RKO (cell line): Measurements from ENCODE around the gene RTP5.

ENCODE experiments used
- DNase-seq: peaks from one replicate; pipeline ENCODE4 v3.0.0-alpha.2; 2016; ENCODE audit warnings: low spot score

The RTP5 gene

DNA sequence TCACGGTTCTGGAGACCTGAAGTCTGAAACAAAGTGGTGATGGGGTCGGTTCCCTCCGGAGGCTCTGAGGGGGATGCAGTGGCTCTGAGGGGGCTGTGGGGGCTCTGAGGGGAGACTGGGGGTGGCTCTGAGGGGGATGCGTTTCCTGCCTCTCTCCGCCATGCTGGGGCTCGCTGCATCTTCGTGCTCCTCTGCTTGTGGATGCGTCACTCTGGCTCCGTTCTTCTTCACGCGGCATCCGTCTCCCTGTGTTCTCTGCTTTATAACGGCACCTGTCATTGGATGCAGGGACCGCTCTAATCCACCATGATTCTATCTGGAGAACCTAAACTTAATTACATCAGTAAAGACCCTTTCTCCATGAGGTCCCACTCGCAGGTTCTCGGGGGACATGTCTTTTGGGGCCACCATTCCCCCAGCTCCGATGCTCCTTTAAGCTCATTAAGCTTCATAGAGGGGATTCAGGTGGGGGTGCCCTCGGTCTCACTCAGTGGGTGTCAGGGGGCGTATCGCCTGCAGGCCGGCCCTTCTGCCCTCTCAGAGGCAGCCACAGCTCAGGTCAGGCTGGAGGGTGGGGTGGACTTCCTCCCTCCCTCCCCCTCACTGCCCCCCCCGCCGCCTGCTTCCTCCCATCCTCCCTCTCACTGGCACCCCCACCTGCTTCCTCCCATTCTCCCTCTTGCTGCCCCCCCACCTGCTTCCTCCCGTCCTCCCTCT lies 18.4 kb downstream of the RTP5 start:
- DNase-seq = no peak

DNA sequence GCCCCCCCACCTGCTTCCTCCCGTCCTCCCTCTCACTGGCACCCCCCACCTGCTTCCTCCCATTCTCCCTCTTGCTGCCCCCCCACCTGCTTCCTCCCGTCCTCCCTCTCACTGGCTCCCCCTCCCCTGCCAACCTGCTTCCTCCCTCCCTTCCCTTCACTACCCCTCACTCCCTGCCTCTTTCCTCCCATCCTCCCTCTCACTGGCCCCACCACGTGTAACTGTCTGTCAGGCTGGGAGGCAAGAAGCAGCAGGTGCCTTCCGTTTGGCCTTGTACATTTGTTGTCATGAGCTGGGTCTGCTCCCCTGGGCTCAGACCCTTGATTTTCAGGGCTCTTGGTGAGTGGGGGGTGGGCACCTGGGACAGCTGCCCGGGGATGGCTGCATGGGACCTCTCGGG lies 19.1 kb downstream of the RTP5 start:
- no peak for DNase-seq

DNA sequence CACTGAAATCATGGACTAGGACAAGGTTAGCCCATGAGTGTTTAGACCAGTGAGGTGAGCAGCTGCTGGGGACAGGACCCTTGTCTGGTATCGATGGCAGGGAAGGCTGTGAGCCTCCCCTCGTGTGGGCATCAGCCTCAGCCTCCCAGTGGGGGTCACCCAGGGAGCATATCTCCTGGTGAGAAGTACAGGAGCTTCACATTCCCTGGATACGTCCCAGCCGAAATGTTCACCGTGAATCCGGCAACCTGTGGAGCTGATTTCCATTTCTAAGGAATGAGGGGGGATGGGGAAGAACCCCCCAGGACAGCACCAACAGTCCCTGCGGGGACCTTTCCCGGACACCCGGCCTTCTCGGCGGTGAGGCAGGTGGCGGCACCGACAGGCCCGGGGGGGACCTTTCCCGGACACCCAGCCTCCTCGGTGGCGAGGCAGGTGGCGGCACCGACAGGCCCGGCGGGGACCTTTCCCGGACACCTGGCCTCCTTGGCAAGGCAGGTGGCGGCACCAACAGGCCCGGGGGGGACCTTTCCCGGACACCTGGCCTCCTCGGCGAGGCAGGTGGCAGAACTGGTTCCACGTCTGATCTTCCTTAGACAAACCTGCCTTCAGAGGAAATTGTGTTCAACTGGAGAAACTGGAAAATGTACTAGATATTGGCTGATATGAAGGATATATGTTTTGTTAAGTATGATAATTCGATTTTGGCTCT lies 21.2 kb downstream of the RTP5 start:
- DNase-seq = no peak

DNA sequence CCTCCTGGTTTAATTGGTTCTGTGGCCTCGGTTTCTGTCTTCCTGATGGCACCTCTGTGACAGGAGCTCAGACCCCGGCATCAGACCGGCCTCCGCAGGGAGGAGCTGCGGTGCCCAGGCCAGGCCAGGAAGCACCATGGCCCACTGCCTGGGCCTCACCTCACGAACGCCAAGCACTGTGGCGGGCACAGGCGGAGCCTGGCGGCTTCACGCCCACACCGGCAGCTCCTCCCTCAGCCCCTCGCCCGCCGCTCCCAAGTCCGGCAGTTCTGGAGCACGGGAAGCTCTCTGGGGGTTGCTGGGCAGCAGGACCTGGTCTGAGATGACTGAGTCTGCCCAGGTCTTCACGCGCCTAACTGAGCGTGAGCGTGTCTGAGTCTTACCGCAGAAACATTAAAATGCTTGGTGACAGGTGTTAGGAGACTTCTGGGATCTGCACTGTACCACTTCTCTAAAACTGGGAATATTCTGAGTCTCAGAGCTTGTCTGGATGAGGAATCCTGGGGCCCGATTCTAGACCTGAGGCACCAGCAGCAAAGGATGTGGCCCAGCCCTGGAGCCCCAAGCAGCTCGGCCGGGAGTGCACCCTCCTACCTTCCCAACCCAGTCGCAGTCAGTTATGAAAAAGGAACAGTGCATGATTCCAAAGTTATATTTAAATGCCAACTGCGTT lies 21.9 kb downstream of the RTP5 start:
- DNase-seq = no peak

DNA sequence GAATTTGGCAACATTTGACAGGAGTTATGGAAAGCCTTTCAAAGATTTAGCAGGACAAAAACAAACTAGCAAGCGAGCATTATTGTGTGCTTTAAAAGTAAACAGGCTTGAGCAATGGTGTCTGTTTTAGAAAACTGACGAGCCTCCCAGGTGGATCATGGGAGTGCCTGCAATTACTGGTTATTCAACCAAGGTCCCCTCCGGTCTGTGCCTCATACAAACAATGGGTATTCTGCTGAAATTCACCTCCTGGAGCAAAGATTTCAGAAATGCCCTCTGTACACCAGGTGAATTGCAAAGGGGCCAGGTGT lies 22.4 kb downstream of the RTP5 start:
- DNase-seq = no peak

DNA sequence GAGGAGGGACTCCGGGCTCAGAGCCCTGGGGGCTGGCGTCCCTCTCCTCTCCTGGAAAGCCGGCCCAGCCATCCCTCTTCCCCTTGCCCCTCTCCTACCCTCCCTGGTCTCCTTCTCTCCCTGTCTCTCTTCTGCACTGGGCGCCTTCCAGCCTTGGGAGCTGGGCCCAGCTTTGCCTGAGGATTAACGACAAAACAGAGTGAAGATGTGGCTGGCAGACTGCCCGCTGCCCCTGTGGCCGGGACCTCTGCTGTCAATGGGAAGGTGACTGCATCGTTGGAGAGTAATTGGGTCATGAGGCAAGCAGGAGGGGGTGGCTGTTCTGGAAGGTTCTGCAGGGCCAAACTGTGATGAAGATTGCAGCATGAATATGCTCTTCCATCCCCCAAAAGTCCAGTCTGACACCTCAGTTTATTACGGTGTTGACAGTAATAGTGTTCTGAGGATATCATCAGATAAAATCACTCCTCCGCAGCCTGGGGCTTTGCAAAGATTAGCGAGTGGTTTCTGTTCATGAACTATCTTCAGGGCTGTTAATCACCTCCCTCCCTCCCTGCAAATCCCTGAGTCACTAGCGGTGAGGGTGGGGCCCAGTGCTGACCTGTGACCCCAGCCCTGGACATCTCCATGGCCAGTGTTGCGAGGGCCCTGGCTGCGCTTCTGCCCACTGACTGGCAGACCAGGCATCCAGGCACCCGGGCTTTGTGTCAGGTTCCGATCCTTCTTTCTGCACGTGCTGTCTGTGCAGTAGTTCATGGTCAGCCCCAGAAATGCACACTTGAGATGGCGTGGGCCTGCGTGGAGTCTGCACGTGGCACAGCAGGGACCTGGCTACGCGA lies 23.0 kb downstream of the RTP5 start:
- DNase-seq = no peak

DNA sequence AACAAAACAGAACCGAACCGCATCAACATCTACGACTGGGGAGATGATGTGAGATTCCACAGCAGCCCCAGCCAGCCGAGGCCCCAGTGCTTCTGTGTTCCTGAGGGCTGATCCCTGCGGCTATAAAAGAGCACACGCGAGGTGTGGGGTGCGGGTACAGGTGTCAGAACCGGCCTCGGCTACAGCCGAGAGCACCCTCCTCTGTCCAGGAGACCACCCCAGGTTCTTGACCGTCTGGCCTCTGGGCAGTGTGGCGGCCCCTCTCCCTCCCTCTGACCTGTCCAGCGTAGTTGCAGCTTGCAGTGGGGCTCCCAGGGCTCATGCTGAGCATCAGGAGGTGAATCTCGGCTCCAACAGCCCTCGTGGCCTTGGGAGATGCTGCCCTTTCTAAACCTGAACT lies 23.7 kb downstream of the RTP5 start:
- no peak for DNase-seq

DNA sequence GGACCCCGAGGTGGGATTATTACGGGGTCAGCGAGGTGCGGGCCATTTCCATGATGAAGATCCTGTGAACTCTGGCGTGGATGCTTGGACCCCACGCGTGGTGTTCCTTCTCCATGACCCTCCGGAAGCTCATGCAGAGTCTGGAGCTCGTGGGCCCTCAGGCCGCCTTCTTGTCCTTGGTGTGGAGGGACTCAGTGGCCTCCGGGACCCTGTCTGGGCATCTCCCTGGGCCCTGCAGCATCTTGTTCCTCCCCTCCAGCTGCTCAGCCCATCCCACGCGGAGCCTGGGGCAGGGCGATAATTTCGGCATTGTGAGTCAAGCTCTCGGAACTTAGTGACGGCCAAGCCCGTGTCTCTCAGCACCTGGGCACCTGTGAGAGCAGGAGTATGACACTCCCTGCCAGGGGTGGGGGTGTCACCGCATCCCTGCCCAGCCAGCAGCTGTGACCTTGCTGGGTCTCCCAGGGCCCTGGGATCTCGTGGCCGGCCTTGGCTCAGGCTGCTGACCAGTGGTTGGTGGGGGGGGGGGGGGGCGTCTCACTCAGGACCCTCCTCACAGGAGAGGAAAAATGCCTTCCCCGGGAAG lies 24.6 kb downstream of the RTP5 start:
- DNase-seq = no peak

DNA sequence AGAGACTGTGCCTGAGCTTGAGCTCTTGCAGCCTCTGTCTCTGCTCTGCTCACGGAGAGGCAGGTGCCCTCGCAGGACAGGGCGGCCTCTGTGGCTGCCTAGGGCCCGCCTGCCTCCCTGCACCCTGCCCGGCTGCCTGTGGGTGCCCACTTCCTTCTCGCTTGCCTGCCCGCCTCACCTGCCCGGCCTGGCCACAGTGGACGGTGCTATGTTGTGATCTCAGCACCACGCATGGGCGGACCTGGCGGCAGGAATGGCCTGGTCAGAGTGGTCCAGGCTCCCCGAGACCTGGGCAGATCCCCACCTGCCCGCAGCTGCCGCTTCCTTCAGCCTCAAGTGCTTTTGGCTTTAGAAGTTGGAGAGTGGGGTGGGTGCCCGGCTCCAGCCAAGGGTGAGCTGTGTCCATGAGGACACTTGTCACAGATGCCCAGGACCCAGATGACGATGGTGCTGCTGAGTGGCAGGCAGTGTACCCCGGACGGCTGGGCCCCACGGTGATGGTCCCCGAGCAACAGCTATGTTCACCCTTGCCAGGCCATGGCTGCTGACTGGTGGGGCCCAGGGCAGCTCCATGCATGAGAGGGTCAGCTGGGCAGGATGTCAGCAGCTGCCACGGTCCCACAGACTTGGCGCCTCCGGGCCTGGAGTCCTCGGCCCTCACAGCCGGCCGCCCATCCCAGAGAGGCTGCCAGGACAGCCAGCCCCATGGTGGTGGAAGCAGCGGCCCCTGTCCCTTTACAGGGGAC lies 25.3 kb downstream of the RTP5 start:
- DNase-seq = no peak

DNA sequence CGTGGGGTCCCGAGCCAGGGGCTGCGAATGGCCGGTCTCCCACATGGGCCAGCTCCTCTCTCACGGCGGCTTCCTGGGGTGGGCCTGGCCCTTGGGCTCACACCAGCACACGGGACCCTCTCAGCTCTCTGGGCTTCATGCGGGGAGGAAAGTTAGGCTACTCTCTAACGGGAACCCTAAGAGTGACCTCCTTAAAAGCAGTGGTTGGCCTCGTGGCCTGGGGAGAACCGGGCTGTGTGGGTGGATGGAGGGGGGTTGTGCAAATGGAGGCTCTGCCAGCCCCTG lies 25.8 kb downstream of the RTP5 start:
- no peak for DNase-seq

DNA sequence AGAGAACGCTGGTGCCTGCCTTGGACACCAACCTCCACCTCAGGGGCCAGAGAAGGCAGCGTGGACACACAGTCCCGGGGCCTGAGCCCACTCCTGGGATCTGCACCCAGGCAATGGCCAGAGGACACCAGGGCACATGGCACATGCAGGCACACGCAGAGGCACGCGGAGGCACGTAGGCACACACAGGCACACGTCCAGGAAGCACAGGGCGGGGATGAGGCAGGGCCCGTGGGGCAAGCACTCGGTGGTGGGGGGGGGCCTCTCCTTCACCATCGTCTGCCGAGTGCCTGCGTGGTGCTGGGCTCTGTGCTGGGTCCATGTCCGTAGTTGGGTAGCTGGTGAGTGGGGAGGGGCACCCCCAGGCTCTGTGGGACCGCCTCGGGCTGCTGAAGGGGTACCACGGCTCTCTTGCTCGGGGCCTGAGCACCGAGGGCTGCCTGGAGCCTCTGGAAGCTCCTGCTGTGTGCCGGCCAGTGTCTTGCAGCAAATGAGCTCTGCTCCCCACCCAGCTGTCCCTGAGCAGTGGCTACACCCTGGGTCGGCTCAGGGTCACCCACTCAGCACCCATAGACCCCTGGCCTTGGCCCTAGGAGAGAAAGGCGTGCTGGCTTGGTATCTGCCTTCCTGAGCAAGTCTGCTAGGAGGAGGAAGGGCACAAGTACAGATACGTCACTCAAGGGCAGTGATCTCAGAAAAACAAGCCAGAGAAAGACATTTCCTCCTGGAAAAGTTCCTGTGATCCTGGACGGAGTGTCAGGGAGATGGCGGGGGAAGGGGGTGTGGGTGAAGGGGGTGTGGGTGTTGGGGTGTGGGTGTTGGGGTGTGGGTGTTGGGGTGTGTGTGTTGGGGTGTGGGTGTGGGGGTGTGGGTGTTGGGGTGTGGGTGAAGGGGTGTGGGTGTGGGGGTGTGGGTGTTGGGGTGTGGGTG lies 26.4 kb downstream of the RTP5 start:
- no peak for DNase-seq

DNA sequence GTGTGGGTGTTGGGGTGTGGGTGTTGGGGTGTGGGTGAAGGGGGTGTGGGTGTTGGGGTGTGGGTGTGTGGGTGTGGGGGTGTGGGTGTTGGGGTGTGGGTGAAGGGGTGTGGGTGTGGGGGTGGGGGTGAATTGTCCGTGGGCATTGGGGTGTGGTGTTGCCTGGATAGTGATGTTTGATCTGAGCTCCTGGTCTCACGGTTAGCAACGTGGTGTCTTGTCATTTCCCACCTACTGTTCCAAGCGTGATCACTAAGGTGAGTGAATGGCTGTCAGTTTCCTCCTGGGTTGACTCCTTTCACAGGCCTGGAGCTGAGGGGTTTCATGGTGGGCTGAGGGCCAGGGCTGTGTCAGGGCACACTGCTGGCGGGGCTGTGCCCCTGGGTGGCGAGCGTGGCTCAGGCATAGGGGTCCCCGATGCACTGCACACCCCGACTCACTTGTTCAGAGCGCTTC lies 27.2 kb downstream of the RTP5 start:
- DNase-seq = no peak

DNA sequence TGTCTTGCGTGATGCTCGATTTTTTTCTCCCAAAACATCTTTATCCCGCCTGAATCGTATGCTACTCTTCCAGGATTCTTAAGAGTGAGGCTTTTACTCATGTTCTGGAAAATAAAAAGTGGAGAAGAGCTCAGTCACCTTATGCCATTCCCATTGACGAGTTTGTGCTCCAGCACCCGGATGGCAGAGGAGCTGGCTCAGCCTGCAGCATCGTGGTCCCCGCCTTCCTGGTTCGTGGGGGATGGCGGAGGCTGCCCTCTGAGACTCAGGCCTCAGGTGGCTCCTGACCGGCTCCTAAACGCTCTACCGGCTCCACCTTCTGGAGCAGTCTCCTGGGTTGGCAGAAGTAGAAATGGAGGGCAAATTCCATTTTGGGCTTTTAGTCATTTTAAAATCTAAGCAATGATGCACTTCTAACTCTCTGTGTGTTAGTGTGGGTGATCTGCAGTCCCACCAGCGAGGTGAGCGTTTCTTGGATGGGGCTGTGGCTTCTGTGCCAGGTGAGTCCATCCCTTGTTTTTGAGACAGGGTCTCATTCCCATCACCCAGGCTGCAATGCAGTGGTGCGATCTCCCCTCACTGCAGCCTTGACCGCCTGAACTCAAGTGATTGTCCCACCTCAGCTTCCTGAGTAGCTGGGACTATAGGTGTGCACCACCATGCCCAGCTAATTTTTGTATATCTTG lies 27.8 kb downstream of the RTP5 start:
- DNase-seq = no peak

DNA sequence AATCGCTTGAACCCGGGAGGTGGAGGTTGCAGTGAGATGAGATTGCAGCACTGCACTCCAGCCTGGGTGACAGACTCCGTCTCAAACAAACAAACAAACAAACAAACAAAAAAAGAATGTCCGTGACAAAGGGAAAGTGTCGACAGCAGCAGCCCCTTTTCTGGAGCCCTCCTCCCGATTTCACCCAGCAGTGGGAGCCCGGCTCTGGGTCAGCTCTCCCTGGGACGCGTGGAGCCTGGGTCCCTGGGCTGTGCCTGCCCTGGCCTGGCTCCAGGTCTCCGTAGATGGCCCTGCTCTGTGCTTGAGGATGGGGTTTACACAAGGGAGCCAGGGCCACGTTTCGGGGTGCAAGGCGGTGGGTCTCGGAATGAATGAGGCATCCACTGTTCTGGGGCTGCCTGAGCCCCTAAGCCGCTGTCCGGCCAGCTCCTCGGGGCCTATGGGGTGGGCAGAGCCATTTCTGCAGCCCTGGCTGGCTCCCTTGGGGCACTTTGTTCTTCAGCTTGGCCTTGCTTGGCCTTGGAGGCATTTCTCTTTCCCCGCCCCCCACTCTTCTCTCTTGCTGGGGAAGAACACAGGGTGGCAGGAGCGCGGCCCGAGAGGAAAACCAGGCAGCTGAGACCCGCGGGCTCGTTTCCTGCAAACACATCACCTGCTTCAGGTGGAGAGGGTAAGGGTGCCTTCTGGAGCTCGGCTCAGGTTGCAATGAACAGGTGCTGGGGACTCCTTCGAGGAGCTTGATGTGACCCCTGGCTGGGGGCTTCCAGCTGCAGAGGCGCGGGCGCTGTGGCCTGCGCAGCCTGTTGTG lies 29.1 kb downstream of the RTP5 start:
- no peak for DNase-seq

DNA sequence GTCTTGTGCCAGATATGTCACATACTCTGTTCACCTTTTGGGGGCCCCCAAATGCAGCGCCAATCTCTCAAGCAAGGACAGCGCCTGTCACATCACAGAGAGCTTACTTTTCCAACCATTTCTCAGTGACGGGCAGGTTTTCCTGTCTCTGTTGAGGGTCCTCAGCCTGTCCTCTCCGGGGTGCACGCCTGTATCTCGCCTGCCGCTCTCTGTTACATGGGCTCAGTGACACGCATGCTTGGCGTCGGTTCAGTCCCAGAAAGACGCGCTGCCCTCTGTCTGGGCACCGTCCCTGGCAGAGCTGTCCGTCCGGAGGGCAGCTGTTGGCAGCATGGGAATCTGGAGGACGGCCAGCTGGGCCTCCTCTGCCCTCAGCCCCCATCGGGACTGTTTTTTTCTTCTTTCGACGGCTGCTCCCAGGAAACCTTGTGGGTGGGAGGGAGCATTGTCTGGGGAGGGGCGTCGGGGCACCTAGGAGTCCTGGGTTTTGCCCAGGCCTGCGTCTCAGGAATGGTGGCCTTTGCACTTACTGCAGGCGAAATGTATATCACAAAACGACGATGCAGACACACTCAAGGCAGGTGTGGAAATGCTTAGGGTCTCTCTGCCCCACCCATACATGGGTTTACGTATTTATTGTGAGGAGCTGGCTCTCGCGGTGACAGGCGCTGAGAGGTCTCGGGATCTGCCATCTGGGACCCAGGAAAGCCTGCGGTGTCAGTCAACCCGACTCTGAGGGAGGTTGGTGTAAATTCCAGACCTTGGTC lies 30.9 kb downstream of the RTP5 start:
- DNase-seq = no peak

DNA sequence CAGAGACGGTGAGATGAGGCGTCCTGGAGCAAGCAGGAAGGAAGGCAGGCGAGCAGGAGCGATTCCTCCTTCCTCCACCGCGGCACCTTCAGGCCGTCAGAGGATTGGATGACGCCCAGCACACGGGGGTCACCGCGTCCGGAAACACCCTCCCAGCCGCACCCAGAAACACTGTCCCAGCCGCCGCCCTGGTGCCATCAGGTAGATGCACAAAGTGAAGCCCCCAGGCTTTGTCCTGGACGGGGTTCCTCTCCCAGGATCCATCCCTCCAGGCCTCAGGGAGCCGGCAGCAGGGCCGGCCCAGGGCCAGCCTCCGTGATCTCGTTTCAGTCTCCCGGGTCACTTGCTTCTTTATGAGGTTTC lies 31.5 kb downstream of the RTP5 start:
- no peak for DNase-seq

DNA sequence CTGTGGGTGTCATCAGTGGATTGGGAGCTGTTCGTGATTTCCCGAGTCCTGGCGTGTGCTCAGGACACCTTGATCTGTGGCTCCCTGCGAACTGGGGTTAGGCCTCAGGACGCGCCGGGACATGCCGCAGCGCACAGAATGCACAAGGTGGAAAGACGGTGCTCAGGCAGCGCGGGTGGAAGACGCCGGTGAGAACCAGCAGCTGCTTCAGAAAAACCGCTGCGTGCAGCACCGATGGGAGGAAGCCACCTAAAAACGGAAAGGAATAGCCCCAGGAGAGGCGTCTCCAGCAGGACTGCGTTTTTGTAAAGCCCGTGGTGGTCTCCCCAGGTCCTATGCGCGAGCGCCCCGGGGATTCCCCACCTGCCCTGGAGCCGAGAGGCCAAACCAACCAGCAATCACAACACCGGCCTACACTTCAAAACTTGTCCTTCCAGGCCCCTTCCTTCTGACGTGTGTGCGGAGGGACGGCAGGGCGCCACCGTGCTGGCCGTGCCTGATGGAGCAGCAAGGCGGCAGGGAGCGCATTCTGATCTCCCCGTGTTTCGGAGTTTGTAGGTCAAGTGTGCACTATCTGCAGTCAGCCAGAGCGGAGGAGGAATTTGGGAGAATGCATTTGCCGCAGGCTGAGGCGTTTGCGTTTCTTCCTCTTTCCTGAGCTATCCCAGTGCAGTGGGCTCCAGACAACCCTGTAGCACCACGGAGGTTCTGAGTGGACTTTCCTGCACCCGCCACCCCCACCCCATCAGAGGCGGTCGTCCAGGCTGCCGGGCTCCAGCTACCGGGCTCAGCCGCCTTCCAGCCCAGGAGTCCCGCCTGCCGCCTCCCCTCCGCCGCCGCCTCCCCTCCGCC lies 32.2 kb downstream of the RTP5 start:
- DNase-seq = no peak
